CD4-positive, alpha-beta T cell treated with Interleukin-17A for 4 hours (primary cell): ENCODE data around the gene SFMBT2.
"Not testable (repeated sequence)": the region's sequence is repeated elsewhere in the genome, so short reads cannot be mapped to it uniquely, and the experiment has no call there.

Experiments used
- DNase-seq: peaks from one replicate; pipeline ENCODE4 v3.0.0-alpha.2; 2020; ENCODE audit warnings: mixed read lengths

The SFMBT2 gene

GRCh38 chr10:7258948-7259523 lies 151.8 kb downstream of the SFMBT2 start:
- peak; percentile 61 for DNase-seq

- no peak for DNase-seq
These were observed 155.3 kb downstream of the SFMBT2 start for GRCh38 chr10:7255517-7255916.

GRCh38 chr10:7251696-7252465 lies 159.0 kb downstream of the SFMBT2 start:
- DNase-seq, result peak; percentile 19

- no peak for DNase-seq
These were observed 160.6 kb downstream of the SFMBT2 start for GRCh38 chr10:7250236-7250635.

GRCh38 chr10:7248585-7249164 lies 162.2 kb downstream of the SFMBT2 start:
- no peak for DNase-seq

GRCh38 chr10:7248148-7248547 lies 162.7 kb downstream of the SFMBT2 start:
- no peak for DNase-seq

GRCh38 chr10:7245505-7245904 lies 165.3 kb downstream of the SFMBT2 start:
- DNase-seq, result no peak

GRCh38 chr10:7243873-7244272 lies 167.0 kb downstream of the SFMBT2 start:
- no peak for DNase-seq

GRCh38 chr10:7243139-7243538 lies 167.7 kb downstream of the SFMBT2 start:
- no peak for DNase-seq

- no peak for DNase-seq
These were observed 171.4 kb downstream of the SFMBT2 start for GRCh38 chr10:7239312-7239985.

- no peak for DNase-seq
These were observed 175.5 kb downstream of the SFMBT2 start for GRCh38 chr10:7235376-7235775.

- DNase-seq, result no peak
These were observed 176.7 kb downstream of the SFMBT2 start for GRCh38 chr10:7234109-7234508.

- DNase-seq, result no peak
These were observed 177.4 kb downstream of the SFMBT2 start for GRCh38 chr10:7233259-7233991.

- DNase-seq, result no peak
These were observed 179.1 kb downstream of the SFMBT2 start for GRCh38 chr10:7231509-7232414.

- DNase-seq, result no peak
These were observed 179.9 kb downstream of the SFMBT2 start for GRCh38 chr10:7230951-7231350.

GRCh38 chr10:7230036-7230435 lies 180.8 kb downstream of the SFMBT2 start:
- DNase-seq, result no peak

GRCh38 chr10:7225133-7225532 lies 185.7 kb downstream of the SFMBT2 start:
- no peak for DNase-seq

- DNase-seq, result no peak
These were observed 191.9 kb downstream of the SFMBT2 start for GRCh38 chr10:7218968-7219367.

- DNase-seq, result not testable (repeated sequence)
These were observed 198.1 kb downstream of the SFMBT2 start for GRCh38 chr10:7212696-7213095.

- DNase-seq, result no peak
These were observed 198.8 kb downstream of the SFMBT2 start for GRCh38 chr10:7211857-7212577.

- DNase-seq, result no peak
These were observed 200.3 kb downstream of the SFMBT2 start for GRCh38 chr10:7210516-7210915.
